Activated gamma-delta T cell treated with Interleukin-2 at 50 U/mL for 16 hours (primary cell): ENCODE measurements around the gene NUP205.

Experiments used
- DNase-seq: peaks from one replicate; pipeline ENCODE4 v3.0.0-alpha.2; 2020

NUP205 gene

GRCh38 chr7:135539629-135540028 lies 18.1 kb upstream of the NUP205 start:
- no peak for DNase-seq

DNA sequence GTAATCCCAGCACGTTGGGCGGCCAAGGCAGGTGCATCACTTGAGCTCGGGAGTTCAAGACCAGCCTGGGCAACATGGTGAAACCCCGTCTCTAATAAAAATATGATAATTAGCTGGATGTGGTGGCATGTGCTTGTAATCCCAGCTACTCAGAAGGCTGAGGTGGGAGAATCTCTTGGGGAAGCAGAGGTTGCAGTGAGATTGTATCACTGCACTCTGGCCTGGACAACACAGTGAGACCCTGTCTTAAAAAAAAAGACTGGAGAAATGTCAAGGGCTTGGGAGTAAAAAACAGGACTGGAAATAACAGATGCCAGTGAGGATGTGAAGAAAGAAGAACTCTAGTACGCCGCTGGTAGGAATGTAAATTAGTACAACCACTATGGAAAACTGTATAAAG lies 16.7 kb upstream of the NUP205 start:
- no peak for DNase-seq

GRCh38 chr7:135550196-135550595 lies 7.5 kb upstream of the NUP205 start:
- no peak for DNase-seq

- no peak for DNase-seq
Measured at GRCh38 chr7:135552148-135552547, 5.6 kb upstream of the NUP205 start.

GRCh38 chr7:135553346-135553745 lies 4.4 kb upstream of the NUP205 start:
- no peak for DNase-seq

- peak; percentile 59 for DNase-seq
Measured at GRCh38 chr7:135558337-135558767, 635 bp downstream of the NUP205 start.

DNA sequence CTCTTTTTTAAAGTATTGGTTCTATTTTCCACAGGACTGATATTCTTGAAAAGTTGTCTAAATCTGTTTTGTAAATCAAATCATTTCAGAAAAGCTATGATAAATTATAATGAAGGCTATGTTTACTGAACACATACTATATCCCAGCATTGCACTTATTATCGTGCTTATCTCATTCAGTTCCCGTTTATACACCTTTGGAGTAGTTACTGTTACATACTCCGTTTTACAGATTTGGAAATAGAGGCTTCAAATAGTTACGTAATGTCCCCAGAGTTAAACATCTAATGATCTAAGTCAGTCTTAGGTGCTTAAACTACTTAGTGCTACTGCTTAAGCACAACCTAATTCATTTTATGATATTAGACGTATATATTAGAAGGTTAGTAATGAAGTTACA lies 1.2 kb downstream of the NUP205 start:
- DNase-seq = no peak

DNA sequence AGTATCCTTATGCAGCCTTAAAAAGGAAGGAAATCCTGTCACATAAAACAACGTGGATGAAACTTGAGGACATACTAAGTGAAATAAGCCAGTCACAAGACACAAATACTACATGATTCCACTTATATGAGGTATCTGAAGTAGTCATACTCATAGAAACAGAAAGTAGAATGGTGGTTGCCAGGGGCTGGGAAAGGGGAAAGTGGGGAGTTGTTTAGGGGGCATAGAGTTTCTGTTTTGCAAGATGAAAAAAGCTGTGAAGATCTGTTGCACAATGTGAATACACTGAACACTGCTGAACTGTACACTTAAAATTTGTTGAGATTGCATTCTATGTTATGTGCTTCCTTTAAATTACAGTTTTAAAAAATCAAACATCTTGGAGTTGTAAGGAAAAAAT lies 2.9 kb downstream of the NUP205 start:
- no peak for DNase-seq

DNA sequence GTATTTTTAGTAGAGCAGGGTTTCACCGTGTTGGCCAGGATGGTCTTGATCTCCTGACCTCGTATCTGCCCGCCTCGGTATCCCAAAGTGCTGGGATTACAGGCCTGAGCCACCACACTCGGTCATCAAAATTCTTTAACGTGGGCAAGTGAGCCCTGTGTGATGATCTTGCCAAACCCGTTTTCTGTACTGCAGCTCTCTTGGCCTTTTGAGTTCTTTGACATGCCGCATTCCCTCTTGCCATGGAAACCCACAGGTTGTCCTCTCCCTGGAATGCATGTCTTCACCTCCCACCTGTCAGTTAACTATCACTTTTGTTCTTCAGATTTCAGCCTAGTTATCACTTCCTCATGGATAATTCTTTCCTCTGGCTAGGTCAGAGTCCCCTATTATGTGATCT lies 5.0 kb downstream of the NUP205 start:
- DNase-seq = no peak

DNA sequence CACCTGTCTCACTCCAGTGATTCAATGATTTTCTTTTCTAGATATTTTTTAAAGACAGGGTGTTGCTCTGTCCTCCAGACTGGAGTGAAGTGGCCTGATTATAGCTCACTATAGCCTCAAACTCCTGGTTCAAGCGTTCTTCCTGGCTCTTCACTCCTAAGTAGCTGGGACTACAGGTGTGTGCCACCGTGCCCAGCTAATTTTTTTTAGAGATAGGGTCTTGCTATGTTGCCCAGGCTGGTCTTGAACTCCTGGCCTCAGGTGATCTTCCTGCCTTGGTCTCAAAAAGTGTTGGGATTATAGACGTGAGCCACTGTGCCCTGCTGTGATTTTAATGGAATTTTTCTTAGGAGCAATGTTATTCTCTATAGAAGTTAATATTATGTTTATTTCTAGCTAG lies 14.1 kb downstream of the NUP205 start:
- DNase-seq = no peak

DNA sequence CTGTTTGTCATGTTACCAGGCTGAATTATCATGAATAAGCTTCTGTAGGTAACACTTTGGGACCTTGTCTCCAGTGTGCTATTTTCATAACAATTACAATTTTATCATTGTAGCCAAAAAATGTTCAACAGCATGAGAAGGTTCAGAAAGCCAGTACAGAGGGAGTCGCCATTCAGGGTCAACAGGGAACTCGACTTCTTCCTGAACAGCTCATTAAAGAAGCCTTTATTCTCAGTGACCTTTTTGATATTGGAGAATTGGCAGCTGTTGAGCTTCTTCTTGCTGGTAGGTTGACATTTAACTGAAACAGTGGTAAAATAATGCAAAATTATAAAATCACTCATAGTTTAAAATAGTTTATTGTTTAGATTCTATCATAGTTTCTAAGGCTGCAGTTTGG lies 15.8 kb downstream of the NUP205 start:
- DNase-seq = no peak

DNA sequence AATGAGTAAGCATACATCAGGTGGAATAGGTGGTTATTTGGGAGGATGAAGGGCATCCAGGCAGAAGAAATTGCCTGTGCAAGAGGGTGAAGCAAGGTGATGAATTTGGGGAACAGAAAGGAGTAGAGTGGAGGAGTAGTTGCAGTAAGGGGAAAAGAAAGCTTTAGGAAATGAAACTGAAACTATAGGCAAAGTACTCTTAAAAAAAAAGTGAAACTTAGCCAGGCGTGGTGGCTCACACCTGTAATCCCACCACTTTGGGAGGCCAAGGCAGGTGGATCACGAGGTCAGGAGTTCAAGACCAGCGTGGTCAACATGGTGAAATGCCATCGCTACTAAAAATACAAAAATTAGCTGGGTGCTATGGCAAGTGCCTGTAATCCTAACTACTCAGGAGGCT lies 17.6 kb downstream of the NUP205 start:
- DNase-seq = no peak

DNA sequence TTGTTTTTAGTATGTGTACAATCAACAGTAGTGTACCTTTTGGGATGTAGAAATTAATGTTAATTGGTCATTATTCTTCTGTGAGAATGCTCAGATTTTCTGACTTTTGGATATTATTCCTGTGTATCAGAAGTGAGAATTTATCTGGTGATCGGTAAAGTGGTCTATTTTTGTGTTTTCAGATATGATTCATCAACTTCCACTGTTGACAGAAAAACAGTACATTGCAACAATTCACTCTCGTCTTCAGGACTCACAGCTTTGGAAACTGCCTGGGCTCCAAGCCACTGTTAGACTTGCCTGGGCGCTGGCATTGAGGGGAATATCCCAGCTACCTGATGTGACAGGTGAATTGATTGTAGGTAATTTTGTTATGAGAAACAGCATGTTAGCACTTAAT lies 20.9 kb downstream of the NUP205 start:
- DNase-seq = no peak

DNA sequence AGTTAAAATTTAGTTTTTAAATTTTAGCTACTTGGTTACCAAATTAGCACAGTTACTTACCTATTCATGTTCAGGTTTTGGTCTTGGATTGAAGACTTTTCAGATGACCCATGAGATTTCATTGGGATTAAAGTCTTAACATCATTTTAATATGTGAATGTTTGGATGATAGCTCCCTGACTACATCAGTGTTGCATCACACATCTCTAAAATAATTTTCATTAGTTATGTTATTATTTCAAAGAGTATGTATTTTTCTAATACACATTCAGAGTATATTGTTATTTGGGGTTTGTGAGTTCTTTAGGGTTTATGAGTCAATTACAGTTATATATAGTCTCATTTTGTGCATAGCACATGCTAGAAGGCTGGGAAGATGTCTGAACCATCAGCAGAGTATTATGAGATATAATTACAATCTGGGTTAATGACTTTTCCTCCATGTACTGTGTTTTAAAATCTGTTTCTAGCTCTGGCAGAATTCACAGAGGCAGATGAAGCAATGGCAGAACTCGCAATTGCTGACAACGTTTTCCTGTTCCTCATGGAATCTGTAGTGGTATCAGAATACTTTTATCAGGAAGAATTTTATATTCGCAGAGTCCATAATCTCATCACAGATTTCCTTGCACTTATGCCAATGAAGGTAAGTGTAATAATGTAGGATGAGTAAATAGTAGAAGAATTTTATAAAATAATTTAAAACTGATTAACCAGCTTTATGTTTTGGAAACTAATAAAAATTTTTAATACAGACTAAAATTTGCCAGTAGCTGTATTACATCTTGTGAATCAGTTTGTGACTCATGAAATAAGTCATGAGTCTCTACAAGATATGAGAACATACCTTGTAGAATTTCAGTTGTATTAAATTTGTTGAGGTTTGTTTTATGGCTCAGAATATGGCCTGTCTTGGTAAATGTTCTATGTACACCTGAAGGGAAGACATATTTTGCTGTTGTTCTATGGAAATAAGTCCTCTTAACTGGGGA lies 26.9 kb downstream of the NUP205 start:
- no peak for DNase-seq

GRCh38 chr7:135597181-135597925 lies 39.6 kb downstream of the NUP205 start:
- DNase-seq = no peak

GRCh38 chr7:135597926-135598305 lies 40.2 kb downstream of the NUP205 start:
- no peak for DNase-seq

DNA sequence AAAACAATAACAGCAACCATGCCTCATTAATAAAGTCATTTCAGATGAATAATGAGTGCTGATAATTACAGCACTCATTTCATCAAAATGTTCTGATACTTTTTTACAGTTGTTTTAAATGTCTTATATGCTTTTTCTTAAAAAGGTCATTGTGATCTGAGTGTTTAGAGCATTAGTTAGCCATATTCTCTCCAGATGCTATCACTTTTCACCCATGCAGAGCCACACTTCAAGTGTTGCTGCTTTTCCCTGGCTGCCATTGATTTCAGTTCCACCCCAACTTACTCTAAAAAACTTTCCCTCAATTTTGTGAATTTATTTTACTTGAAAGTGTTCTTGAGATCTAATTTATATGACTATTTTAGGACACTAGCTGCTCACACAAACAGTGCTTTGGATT lies 41.8 kb downstream of the NUP205 start:
- no peak for DNase-seq

- DNase-seq = no peak
Measured at GRCh38 chr7:135600226-135600625, 42.5 kb downstream of the NUP205 start.

GRCh38 chr7:135601182-135601581 lies 43.5 kb downstream of the NUP205 start:
- no peak for DNase-seq

DNA sequence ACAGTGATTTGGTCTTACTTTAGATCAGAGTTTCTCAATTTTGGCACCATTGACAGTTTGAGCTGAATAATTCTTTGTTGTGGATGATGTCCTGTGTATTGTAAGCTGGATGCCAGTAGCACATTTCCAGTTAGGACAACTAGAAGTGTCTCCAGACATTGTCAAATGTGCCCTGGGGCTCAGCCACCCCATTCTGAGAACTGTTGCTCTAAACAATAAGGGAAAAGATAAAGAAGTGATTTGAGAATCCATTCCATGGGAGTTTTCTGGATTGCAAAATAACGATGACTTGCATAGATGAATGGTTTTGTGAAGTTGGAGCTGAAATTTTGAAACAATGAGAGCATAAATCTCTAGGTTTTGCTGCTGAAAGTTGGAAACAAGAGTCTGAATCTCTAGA lies 44.6 kb downstream of the NUP205 start:
- DNase-seq = no peak

GRCh38 chr7:135616136-135616535 lies 58.4 kb downstream of the NUP205 start:
- no peak for DNase-seq

GRCh38 chr7:135617781-135618180 lies 60.1 kb downstream of the NUP205 start:
- no peak for DNase-seq

DNA sequence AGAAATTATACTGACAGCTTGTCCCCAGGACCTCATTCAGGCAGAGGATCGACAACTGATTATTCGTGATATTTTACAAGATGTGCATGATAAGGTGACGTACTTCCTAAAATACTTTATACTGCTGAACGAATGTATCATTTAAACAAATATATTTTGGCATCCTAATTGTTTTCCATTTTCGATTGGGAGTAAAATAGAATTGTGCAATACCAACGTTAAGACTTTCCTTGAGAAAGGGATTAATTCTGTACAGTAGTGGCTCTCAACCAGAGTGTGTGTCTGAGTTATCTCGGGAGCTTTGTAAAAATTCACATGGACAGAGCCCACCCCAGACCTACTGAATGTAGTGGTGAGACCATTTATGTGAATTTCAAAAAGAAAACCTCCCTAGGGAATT lies 60.8 kb downstream of the NUP205 start:
- no peak for DNase-seq

GRCh38 chr7:135620447-135620846 lies 62.7 kb downstream of the NUP205 start:
- no peak for DNase-seq
